OCI-LY3 (cell line): ENCODE measurements around the gene PTP4A2.

Experiments used
- EZH2phosphoT487 ChIP-seq: fragments of 200-600 bp; shearing (Covaris generic); IDR thresholded peaks from 2 replicates; pipeline ENCODE4 v1.6.1; 2018; ENCODE audit warnings: antibody characterized with exemption, mixed run types, low read depth
- TF ChIP-seq, protein P1 (sequence below): fragments of 200-600, 300-600 bp; sonication (generic); IDR thresholded peaks from 2 replicates; pipeline ENCODE4 v1.5.1; 2014; ENCODE audit warnings: antibody characterized with exemption, low read length, low read depth

DNA sequence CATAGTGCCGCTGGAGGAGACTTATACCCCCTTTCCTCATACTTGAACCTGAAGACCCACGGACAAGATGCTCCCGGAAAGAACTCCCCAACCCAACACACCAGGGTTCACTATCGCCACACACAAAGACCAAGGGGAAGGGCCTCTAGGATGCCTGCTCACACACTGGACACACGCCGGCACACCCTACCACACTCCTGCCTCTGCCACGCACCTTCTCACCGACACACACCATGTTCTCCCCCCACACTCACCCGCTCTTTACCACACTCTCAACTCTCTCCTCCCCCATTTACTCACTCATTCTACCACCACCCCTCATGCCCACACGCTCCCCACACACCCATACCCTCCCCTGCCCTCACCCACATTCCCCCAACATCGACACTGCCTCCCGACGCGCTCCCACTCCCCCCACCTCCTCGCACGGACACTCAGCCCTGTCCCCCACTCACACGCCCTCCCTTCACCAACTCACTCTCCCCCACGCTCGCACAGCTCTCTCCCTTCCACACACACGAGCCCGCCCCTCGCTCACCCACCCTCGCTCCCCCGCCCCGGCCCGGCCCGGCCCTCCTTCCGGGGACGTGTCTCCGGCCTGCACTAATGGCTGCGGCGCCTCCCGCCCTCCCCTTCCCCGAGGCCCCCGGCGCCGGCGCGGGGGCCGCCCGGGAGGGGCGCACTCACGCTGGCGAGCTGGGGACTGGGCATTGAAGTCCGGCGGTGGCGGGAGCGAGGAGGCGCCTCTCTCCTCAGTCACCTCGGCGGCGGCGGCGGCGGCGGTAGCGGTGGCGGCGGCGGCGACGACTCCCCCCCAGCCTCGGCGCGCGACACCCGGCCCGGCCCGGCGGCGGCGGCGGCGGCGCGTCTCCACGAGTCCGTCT, 626 bp downstream of the PTP4A2 start:
- TF ChIP-seq, protein P1, sequence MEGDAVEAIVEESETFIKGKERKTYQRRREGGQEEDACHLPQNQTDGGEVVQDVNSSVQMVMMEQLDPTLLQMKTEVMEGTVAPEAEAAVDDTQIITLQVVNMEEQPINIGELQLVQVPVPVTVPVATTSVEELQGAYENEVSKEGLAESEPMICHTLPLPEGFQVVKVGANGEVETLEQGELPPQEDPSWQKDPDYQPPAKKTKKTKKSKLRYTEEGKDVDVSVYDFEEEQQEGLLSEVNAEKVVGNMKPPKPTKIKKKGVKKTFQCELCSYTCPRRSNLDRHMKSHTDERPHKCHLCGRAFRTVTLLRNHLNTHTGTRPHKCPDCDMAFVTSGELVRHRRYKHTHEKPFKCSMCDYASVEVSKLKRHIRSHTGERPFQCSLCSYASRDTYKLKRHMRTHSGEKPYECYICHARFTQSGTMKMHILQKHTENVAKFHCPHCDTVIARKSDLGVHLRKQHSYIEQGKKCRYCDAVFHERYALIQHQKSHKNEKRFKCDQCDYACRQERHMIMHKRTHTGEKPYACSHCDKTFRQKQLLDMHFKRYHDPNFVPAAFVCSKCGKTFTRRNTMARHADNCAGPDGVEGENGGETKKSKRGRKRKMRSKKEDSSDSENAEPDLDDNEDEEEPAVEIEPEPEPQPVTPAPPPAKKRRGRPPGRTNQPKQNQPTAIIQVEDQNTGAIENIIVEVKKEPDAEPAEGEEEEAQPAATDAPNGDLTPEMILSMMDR = no peak
- TF ChIP-seq EZH2phosphoT487 = no peak
